Right lobe of liver (tissue), 4 donors: ENCODE data around the gene TTLL5.

ENCODE experiments used
- POLR2A ChIP-seq: fragments of 450-650 bp; IDR thresholded peaks from one replicate; pipeline ENCODE4 v1.6.1; 2017; ENCODE audit warnings: antibody characterized with exemption, mild to moderate bottlenecking
- TF ChIP-seq, protein P1 (sequence below), 4 donors: fragments of 200-600 bp in 3 of 4; fragments of 450-650 bp in 1 of 4; IDR thresholded peaks; one replicate each; pipeline versions ENCODE4 v1.5.1 to v1.8.0; 2016 to 2022; ENCODE audit warnings: antibody characterized with exemption in 4 of 4, mild to moderate bottlenecking in 2 of 4
- donor health status: DM: no; HTN: no; CAD: no.
- donor health status: DM: no; HTN: no; CAD: no.
- donor health status: DM: no; HTN: yes; CAD: no.

GRCh38 chr14:75626863-75627262, 34.2 kb upstream of the TTLL5 start:
- TF ChIP-seq, protein P1, sequence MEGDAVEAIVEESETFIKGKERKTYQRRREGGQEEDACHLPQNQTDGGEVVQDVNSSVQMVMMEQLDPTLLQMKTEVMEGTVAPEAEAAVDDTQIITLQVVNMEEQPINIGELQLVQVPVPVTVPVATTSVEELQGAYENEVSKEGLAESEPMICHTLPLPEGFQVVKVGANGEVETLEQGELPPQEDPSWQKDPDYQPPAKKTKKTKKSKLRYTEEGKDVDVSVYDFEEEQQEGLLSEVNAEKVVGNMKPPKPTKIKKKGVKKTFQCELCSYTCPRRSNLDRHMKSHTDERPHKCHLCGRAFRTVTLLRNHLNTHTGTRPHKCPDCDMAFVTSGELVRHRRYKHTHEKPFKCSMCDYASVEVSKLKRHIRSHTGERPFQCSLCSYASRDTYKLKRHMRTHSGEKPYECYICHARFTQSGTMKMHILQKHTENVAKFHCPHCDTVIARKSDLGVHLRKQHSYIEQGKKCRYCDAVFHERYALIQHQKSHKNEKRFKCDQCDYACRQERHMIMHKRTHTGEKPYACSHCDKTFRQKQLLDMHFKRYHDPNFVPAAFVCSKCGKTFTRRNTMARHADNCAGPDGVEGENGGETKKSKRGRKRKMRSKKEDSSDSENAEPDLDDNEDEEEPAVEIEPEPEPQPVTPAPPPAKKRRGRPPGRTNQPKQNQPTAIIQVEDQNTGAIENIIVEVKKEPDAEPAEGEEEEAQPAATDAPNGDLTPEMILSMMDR (IDR thresholded peaks at IDR 0.05), result no peak
- no peak for TF ChIP-seq POLR2A
